Esophagus squamous epithelium (tissue), 4 donors: ENCODE data around the gene HHIPL2. TPM values are rescaled to one million over a fixed set of nuclear protein-coding genes. Genes with fewer than 3 reads are reported as not detected.

Experiments
- small RNA-seq, 4 donors: library from RNA; depleted of rRNA; stranded (forward); fragments of <200 nt; gene quantifications; one replicate each; pipeline ENCODE3, GENCODE V24; 2016
- total RNA-seq, 4 donors: library from RNA; depleted of rRNA; stranded (reverse); fragments of >200 nt; gene quantifications; one replicate each; pipeline ENCODE4 v1.1.0, GENCODE V29; 2016

The HHIPL2 gene
- total RNA-seq, 4 donors from 2014 or later = not detected

Small RNA genes lying within 50 kb of the gene (small RNA-seq; reads per million reads assigned to genes)
- 0 reads per million in 4 donors for gene RNU6-791P

Other genes with a start within 250 kb of the HHIPL2 start
- gene TAF1A, start 41.8 kb upstream of the HHIPL2 start, total RNA-seq = 1 to 10 TPM; 2.3 to 7.7 (median 5.2) TPM
- 10 to 100 TPM; 17.5 to 40.4 (median 24.0) TPM for gene MIA3, start 70.0 kb upstream of the HHIPL2 start, total RNA-seq
- 10 to 100 TPM; 18.6 to 51.1 (median 31.7) TPM for gene AIDA, start 164.4 kb upstream of the HHIPL2 start, total RNA-seq
- gene BROX, start 164.5 kb upstream of the HHIPL2 start, total RNA-seq = 10 to 100 TPM; 45.0 to 66.7 (median 49.8) TPM
- gene FAM177B, start 189.1 kb upstream of the HHIPL2 start, total RNA-seq = 1 to 10 TPM in 1 of 4 donors, not detected in 3; 1.3 TPM